K562 (cell line): ENCODE results near the gene HMCN1. TPM values are rescaled to one million over a fixed set of nuclear protein-coding genes. Genes with fewer than 3 reads are reported as not detected.

Experiments used
- ASH1L ChIP-seq: fragments of 450-650 bp; IDR thresholded peaks from 2 replicates; pipeline ENCODE4 v1.6.1; 2018; ENCODE audit warnings: borderline replicate concordance, mild to moderate bottlenecking, low read depth; ENCODE audit not compliant: partially characterized antibody
- KAT2B ChIP-seq: IDR thresholded peaks from one replicate; pipeline ENCODE4 v1.6.1; 2012; ENCODE audit warnings: low read depth, mild to moderate bottlenecking, control low read depth, inconsistent platforms, low read length, moderate library complexity
- SMARCA5 ChIP-seq: fragments of 450-650 bp; IDR thresholded peaks from 2 replicates; pipeline ENCODE4 v1.6.1; 2016
- TAL1 ChIP-seq: fragments of 450-650 bp; IDR thresholded peaks from 2 replicates; pipeline ENCODE4 v1.6.1; 2016; ENCODE audit warnings: mild to moderate bottlenecking
- ZC3H4 ChIP-seq: sonication (generic); formaldehyde crosslinking; IDR thresholded peaks from 2 replicates; pipeline ENCODE4 v1.9.0; 2021; ENCODE audit warnings: missing genetic modification reagents, borderline replicate concordance
- ZNF668 ChIP-seq: fragments of 250-450 bp; sonication (Bioruptor Pico); IDR thresholded peaks from 2 replicates; pipeline ENCODE4 v1.8.0; 2022; ENCODE audit warnings: mild to moderate bottlenecking, inconsistent platforms
- polyA plus RNA-seq, 8 experiments: library from polyadenylated mRNA; depleted of rRNA in 4 of 8; stranded (reverse) in 5 of 8; unstranded in 3 of 8; fragments of >200 nt; fragmentation: Nextera tagmentation in 2 of 8; fragmentation: Illumina TruSeq in 1 of 8; extraction: Ambion mirVana in 2 of 8; extraction: Trizol in 1 of 8; gene quantifications; 2 replicates each; pipeline versions ENCODE4 v1.2.1 to v1.2.3, GENCODE V29; 2011 to 2014; ENCODE audit warnings: inconsistent platforms in 1 of 8, missing spikeins in 1 of 8
- total RNA-seq, 7 experiments: library from RNA; depleted of rRNA in 6 of 7; stranded (reverse); fragments of >200 nt in 6 of 7; fragmentation: Illumina TruSeq in 2 of 7; extraction: Trizol in 2 of 7; gene quantifications; 2 replicates each; pipeline versions ENCODE4 v1.2.1 to v1.2.3, GENCODE V29; 2011 to 2021; ENCODE audit warnings: low replicate concordance in 1 of 7
- TF ChIP-seq, protein P1 (sequence below), 2 experiments: fragments of 450-650 bp in 1 of 2; sonication (generic) in 1 of 2; formaldehyde crosslinking in 1 of 2; IDR thresholded peaks; 2 replicates each; pipeline versions ENCODE4 v1.7.1 to v1.9.0; 2016 to 2022; ENCODE audit warnings: inconsistent platforms in 1 of 2, mild to moderate bottlenecking in 1 of 2, missing genetic modification reagents in 1 of 2

HMCN1 gene
- total and polyA plus RNA-seq, 9 of the 15 experiments (the other 6 are each of a cell fraction or from before 2014, with no cell fraction given), result 0.07 to 0.36 (median 0.21) TPM

DNA sequence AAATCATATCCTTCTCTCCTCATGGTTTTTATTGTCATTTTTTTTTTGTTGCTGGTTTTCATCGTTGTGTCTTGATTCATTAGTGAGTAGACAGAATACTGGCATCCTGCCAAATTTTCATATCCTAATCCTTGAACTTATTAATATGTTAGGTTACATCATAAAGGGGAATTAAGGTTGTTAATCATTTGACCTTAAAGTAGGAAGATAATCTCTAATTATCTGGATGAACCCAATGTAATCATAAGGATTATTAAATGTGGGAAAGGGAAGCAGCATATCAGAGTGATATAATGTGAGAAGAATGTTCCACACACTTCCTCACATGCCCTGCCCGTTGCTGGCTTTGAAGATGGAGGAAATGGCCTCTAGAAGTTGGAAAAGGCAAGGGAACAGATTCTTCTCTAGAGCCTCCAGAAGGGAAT lies 299.7 kb downstream of the HMCN1 start (continued):
- TF ChIP-seq, protein P1, sequence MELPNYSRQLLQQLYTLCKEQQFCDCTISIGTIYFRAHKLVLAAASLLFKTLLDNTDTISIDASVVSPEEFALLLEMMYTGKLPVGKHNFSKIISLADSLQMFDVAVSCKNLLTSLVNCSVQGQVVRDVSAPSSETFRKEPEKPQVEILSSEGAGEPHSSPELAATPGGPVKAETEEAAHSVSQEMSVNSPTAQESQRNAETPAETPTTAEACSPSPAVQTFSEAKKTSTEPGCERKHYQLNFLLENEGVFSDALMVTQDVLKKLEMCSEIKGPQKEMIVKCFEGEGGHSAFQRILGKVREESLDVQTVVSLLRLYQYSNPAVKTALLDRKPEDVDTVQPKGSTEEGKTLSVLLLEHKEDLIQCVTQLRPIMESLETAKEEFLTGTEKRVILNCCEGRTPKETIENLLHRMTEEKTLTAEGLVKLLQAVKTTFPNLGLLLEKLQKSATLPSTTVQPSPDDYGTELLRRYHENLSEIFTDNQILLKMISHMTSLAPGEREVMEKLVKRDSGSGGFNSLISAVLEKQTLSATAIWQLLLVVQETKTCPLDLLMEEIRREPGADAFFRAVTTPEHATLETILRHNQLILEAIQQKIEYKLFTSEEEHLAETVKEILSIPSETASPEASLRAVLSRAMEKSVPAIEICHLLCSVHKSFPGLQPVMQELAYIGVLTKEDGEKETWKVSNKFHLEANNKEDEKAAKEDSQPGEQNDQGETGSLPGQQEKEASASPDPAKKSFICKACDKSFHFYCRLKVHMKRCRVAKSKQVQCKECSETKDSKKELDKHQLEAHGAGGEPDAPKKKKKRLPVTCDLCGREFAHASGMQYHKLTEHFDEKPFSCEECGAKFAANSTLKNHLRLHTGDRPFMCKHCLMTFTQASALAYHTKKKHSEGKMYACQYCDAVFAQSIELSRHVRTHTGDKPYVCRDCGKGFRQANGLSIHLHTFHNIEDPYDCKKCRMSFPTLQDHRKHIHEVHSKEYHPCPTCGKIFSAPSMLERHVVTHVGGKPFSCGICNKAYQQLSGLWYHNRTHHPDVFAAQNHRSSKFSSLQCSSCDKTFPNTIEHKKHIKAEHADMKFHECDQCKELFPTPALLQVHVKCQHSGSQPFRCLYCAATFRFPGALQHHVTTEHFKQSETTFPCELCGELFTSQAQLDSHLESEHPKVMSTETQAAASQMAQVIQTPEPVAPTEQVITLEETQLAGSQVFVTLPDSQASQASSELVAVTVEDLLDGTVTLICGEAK (IDR thresholded peaks at IDR 0.05), result no peak
- TF ChIP-seq, protein P1 (CRISPR knock-in tag; IDR thresholded peaks at IDR 0.05), result no peak
- TF ChIP-seq ZNF668, result no peak
- no peak for TF ChIP-seq ZC3H4 (CRISPR knock-in tag)
- no peak for TF ChIP-seq KAT2B
- no peak for TF ChIP-seq SMARCA5
- TF ChIP-seq TAL1, result no peak
- TF ChIP-seq ASH1L, result no peak
